Measurements from ENCODE around the gene EDEM2. TPM values are rescaled to one million over a fixed set of nuclear protein-coding genes. Genes with fewer than 3 reads are reported as not detected.
"Not testable (repeated sequence)": the region's sequence is repeated elsewhere in the genome, so short reads cannot be mapped to it uniquely, and the experiment has no call there.

Gene EDEM2
- total RNA-seq, 4 donors from 2014 or later, result 7.2 to 12.2 (median 9.5) TPM

DNA sequence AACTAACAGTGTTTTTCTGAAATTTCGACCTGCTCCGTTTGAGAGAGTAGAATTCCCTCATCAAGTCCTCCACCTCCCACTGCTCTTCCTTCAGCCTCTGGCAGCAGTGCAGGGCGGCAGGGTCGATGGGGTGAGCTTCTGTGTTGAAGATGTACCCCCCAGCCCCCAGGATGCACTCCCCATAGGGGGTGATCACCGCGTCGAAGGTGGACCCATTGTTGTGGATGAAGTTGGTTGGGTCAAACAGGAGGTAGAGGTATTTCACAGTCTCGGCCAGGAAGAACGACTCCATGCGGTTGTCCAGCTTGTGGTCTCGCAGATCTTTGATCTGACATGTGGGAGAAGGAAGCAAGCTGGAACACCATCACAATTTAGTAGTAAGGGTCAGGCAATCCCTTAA lies 31.5 kb downstream of the EDEM2 start:
- Histone ChIP-seq H3K27ac (no peak overlapping the region), H3K4me3 (no peak overlapping the region), H3K4me1 (no peaks in the 10 kb centered on the region), H3K9me3 (no peaks in the 10 kb centered on the region), H3K27me3 (no peaks in the 10 kb centered on the region), H3K36me3 (peaks cover 0 to 56% of the 10 kb centered on the region in 2 donors)
- DNase-seq (no peak), ATAC-seq (no peak)
- TF ChIP-seq CTCF (IDR thresholded peaks at IDR 0.05 in 4 of 5, conservative IDR thresholded peaks at IDR 0.05 in 1 of 5), result no peak
- TF ChIP-seq POLR2A (IDR thresholded peaks at IDR 0.05), result no peak
- in situ Hi-C loops (cut with MboI; ENCODE audit: low sequenced_read_pairs in 4 of 4), result no loop called here
- intact Hi-C loops (cut with DNase I; ENCODE audit: low total_unique reads), result no loop called here

DNA sequence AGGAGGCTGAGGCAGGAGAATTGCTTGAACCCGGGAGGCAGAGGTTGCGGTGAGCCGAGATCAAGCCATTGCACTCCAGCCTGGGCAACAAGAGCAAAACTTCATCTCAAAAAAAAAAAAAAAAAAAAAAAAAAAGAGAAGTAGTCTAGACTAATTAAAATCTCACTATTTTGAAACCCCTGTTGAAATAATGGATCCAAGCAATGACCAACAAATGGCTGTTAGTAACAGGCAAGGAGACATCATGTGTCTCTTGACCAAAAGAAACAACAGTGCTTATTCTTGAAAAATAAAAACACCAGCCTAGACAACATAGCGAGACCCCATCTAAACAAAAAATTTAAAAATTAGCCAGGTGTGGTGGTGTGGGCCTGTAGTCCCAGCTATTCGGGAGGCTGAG lies 34.9 kb downstream of the EDEM2 start:
- H3K27me3 ChIP-seq; H3K4me3 ChIP-seq; H3K4me1 ChIP-seq; ATAC-seq; in situ Hi-C loops (cut with MboI; ENCODE audit: low sequenced_read_pairs in 4 of 4); H3K27ac ChIP-seq; DNase-seq; H3K9me3 ChIP-seq; intact Hi-C loops (cut with DNase I; ENCODE audit: low total_unique reads): not testable (repeated sequence)
- H3K36me3 ChIP-seq, result peaks cover 0 to 24% of the 10 kb centered on the region in 2 donors

DNA sequence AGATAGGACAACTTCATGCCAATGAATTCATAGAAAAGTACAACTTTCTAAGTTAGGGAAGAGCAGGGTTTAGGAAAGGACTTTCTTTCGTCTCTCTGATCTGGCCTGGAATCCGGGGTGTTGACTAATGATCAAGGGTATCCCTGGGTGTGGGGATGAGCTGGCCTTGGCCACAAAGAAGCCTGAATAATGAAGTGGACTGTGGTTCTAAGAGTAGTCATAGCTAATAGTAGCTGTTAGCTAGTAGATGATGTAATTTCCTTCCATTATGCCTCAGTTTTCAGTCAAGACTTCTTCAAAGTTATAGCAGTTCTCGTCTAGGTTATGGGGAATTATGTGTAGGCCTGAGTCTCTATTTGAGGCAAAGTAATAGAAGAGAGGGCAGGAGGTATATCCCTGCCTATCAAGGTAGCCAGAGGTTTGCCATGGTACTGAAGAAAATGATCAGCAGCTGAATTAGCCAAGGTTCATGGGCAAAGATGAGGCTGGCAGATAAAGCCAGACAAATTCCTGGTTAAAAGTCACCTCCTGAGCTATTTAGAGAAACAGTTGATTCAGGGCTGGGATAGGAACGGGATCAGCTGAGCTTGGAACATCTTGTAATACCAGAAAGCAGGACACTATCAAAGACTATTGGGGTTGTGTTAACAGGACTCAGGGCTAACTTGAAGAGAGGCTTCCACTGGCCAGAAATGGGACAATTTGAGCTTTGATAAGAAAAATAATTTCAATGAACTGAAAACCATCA lies 35.8 kb downstream of the EDEM2 start:
- H3K4me3 ChIP-seq, result no peak overlapping the region
- no peak for TF ChIP-seq POLR2A (IDR thresholded peaks at IDR 0.05)
- TF ChIP-seq CTCF (IDR thresholded peaks at IDR 0.05 in 4 of 5, conservative IDR thresholded peaks at IDR 0.05 in 1 of 5), result no peak
- in situ Hi-C loops (cut with MboI; ENCODE audit: low sequenced_read_pairs in 4 of 4) (no loop called here), intact Hi-C loops (cut with DNase I; ENCODE audit: low total_unique reads) (no loop called here)
- no peaks in the 10 kb centered on the region for H3K9me3 ChIP-seq
- H3K4me1 ChIP-seq, result no peaks in the 10 kb centered on the region
- H3K27ac ChIP-seq, result no peak overlapping the region
- H3K36me3 ChIP-seq, result peaks cover 0 to 16% of the 10 kb centered on the region in 2 donors
- no peaks in the 10 kb centered on the region for H3K27me3 ChIP-seq
- DNase-seq (no peak), ATAC-seq (no peak)

DNA sequence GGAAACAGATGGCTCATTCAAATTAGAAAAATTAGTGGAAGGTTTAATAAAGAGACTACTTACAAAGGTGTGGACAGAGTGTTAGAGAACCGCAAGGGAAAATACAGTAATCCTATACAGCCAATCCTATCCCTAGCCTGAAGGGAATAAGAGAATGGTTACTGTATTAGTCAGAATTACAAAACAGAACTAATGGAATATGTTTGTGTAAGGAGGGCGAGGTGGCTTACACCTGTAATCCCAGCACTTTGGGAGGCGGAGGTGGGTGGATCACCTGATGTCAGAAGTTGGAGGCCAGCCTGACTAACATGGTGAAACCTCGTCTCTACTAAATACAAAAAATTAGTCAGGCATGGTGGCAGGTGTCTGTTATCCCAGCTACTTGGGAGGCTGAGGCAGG lies 38.2 kb downstream of the EDEM2 start:
- Histone ChIP-seq H3K4me1 (no peaks in the 10 kb centered on the region), H3K27me3 (no peaks in the 10 kb centered on the region), H3K36me3 (no peaks in the 10 kb centered on the region), H3K27ac (no peak overlapping the region), H3K4me3 (no peak overlapping the region), H3K9me3 (no peaks in the 10 kb centered on the region)
- TF ChIP-seq CTCF (IDR thresholded peaks at IDR 0.05 in 4 of 5, conservative IDR thresholded peaks at IDR 0.05 in 1 of 5) (no peak), POLR2A (IDR thresholded peaks at IDR 0.05) (no peak)
- ATAC-seq (no peak), DNase-seq (no peak)
- in situ Hi-C loops (cut with MboI; ENCODE audit: low sequenced_read_pairs in 4 of 4), result no loop called here
- intact Hi-C loops (cut with DNase I; ENCODE audit: low total_unique reads), result no loop called here

GRCh38 chr20:35106827-35107380 lies 40.2 kb downstream of the EDEM2 start:
- Histone ChIP-seq H3K9me3 (no peaks in the 10 kb centered on the region), H3K4me1 (no peaks in the 10 kb centered on the region), H3K27ac (no peak overlapping the region), H3K4me3 (no peak overlapping the region), H3K27me3 (no peaks in the 10 kb centered on the region), H3K36me3 (no peaks in the 10 kb centered on the region)
- ATAC-seq, result no peak
- in situ Hi-C loops (cut with MboI; ENCODE audit: low sequenced_read_pairs in 4 of 4), result no loop called here
- TF ChIP-seq POLR2A (IDR thresholded peaks at IDR 0.05), result no peak
- DNase-seq, result no peak
- intact Hi-C loops (cut with DNase I; ENCODE audit: low total_unique reads), result no loop called here

Data from gastrocnemius medialis (tissue), 4 donors.